ENCODE measurements around the gene PRKN. TPM values are rescaled to one million over a fixed set of nuclear protein-coding genes. Genes with fewer than 3 reads are reported as not detected.

The PRKN gene
- total RNA-seq, 1 experiment from 2014 or later: 1.2 TPM

- TF ChIP-seq EZH2 (IDR thresholded peaks at IDR 0.05; ENCODE audit: borderline replicate concordance, low read depth, low read length, poor library complexity, severe bottlenecking) (no peak), CTCF (conservative IDR thresholded peaks at IDR 0.05; ENCODE audit: low read depth, low read length) (no peak)
- intact Hi-C loops (cut with micrococcal nuclease; ENCODE audit: unreplicated experiment): no loop called here
- ChIA-PET CTCF (no interaction called here), POLR2A (ENCODE audit: low non-redundant PET) (no interaction called here)
- Histone ChIP-seq H3K4me1 (ENCODE audit: insufficient read depth, low read length, poor library complexity, severe bottlenecking) (no peaks in the 10 kb centered on the region), H3K4me3 (ENCODE audit: low read depth, low read length, poor library complexity, severe bottlenecking) (no peak overlapping the region), H3K27me3 (replicated peaks; ENCODE audit: insufficient read depth, low read depth, low read length, poor library complexity) (no peaks in the 10 kb centered on the region), H3K36me3 (ENCODE audit: insufficient read depth, low read length, poor library complexity, severe bottlenecking) (no peaks in the 10 kb centered on the region), H3K9me3 (ENCODE audit: low read depth, low read length, poor library complexity, severe bottlenecking) (no peaks in the 10 kb centered on the region), H3K27ac (ENCODE audit: low read depth, low read length, poor library complexity, severe bottlenecking) (no peak overlapping the region)
- BruUV-seq (replicated peaks): no TSS peak
- no peak for DNase-seq (ENCODE audit: low spot score)
Measured at GRCh38 chr6:161674930-161675682, 1052.5 kb downstream of the PRKN start.

- ChIA-PET CTCF (no interaction called here), POLR2A (ENCODE audit: low non-redundant PET) (no interaction called here)
- H3K27ac ChIP-seq (ENCODE audit: low read depth, low read length, poor library complexity, severe bottlenecking): no peak overlapping the region
- intact Hi-C loops (cut with micrococcal nuclease; ENCODE audit: unreplicated experiment): no loop called here
- no peaks in the 10 kb centered on the region for H3K27me3 ChIP-seq (replicated peaks; ENCODE audit: insufficient read depth, low read depth, low read length, poor library complexity)
- no peaks in the 10 kb centered on the region for H3K9me3 ChIP-seq (ENCODE audit: low read depth, low read length, poor library complexity, severe bottlenecking)
- BruUV-seq (replicated peaks): no TSS peak
- TF ChIP-seq CTCF (conservative IDR thresholded peaks at IDR 0.05; ENCODE audit: low read depth, low read length) (no peak), EZH2 (IDR thresholded peaks at IDR 0.05; ENCODE audit: borderline replicate concordance, low read depth, low read length, poor library complexity, severe bottlenecking) (no peak)
- H3K36me3 ChIP-seq (ENCODE audit: insufficient read depth, low read length, poor library complexity, severe bottlenecking): no peaks in the 10 kb centered on the region
- DNase-seq (ENCODE audit: low spot score): no peak
- H3K4me1 ChIP-seq (ENCODE audit: insufficient read depth, low read length, poor library complexity, severe bottlenecking): no peaks in the 10 kb centered on the region
- H3K4me3 ChIP-seq (ENCODE audit: low read depth, low read length, poor library complexity, severe bottlenecking): no peak overlapping the region
Measured at GRCh38 chr6:161673026-161673425, 1054.5 kb downstream of the PRKN start.

- H3K27ac ChIP-seq (ENCODE audit: low read depth, low read length, poor library complexity, severe bottlenecking): no peak overlapping the region
- no peaks in the 10 kb centered on the region for H3K27me3 ChIP-seq (replicated peaks; ENCODE audit: insufficient read depth, low read depth, low read length, poor library complexity)
- no peak for DNase-seq (ENCODE audit: low spot score)
- CTCF ChIA-PET: no interaction called here
- H3K4me3 ChIP-seq (ENCODE audit: low read depth, low read length, poor library complexity, severe bottlenecking): no peak overlapping the region
- intact Hi-C loops (cut with micrococcal nuclease; ENCODE audit: unreplicated experiment): no loop called here
- TF ChIP-seq CTCF (conservative IDR thresholded peaks at IDR 0.05; ENCODE audit: low read depth, low read length): no peak
- no TSS peak for BruUV-seq (replicated peaks)
- H3K4me1 ChIP-seq (ENCODE audit: insufficient read depth, low read length, poor library complexity, severe bottlenecking): no peaks in the 10 kb centered on the region
- POLR2A ChIA-PET (ENCODE audit: low non-redundant PET): no interaction called here
- H3K36me3 ChIP-seq (ENCODE audit: insufficient read depth, low read length, poor library complexity, severe bottlenecking): no peaks in the 10 kb centered on the region
- H3K9me3 ChIP-seq (ENCODE audit: low read depth, low read length, poor library complexity, severe bottlenecking): no peaks in the 10 kb centered on the region
Measured at GRCh38 chr6:161671117-161671516, 1056.4 kb downstream of the PRKN start.

Data from A673 (cell line).